ENCODE measurements around the gene VDAC1.

The VDAC1 gene

DNA sequence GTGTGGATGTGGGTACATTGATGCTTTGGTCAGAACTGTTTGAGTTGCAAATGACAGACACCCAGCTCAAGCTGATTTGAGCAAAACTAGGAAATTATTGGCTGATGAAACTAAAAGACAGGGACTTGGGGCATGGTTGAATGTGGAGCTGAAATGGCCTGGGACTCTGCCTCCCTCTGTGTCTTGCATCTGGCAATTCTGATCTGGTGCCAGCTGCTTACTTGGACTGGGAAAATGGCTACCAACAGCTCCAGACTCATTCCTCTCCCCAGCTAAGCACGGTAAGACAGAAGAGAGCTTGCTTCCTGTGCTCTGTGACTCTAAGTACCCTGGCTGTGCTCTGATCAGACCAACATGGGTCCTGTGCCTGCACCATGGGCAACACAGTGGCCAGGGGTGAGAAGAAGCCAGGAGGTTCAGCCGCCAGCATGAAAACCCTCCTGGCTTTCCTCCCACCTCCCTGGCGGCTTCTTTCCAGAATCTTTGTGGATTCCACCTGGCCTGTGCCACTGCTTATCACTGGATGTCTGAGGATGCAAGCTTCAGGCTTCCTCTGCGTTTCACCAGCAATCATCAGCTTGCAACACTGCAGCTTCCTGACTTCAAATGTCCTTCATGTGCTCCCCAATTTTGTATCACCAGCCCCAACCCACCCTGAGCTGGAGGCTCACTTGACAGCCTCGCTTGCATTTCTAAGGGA, 80.4 kb downstream of the VDAC1 start:
- DNase-seq: no peak

DNA sequence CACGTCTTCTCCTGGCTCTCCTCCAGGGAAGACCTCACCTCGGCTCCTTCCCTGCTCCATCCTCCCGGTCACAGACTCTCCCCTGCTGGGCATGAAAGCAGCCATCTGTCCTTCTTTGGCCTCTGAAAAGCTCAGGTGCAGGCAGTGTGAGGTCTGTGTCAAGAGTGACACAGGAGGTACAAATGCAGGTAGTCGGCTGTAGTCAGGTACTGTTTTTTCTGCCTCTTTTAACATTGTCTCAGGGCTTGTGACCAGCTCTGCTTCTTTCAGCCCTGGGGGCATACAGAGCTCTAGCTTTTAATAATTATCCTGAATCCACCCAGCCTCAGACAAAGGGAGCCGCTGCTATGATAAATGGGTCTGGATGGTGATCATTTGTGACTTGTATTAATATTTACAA, 82.8 kb downstream of the VDAC1 start:
- no peak for DNase-seq

Measured in stimulated activated naive CD4-positive, alpha-beta T cell treated with Interleukin-2 at 50 U/mL for 16 hours (primary cell).